ENCODE data around the gene NDRG4.

NDRG4 gene

DNA sequence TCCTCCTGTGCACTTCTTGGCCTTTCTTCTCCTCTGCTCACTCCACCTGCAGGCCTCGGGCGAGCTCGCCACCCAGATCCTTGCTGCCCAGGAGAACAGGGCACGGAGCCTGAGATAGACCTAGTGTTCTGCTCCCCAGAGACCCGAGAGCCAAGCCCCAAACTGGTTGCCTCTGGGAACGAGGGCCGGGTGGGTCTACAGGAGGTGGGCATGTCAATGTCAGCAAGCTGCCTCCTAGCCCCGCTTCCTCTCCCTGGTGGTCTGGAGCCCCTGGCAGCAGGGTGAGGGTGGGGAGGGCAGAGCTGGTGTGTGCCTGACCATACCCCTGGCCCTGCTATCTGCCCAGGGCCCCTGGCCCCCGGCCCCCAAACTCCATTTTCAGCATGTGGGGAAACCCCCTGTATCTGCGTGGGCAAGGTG lies 841 bp upstream of the NDRG4 start:
- H3K4me3 ChIP-seq (ENCODE audit: low read depth, low read length), result no peak overlapping the region
- CTCF ChIA-PET, result interaction anchor here (1.0 to 4.1 kb wide), 6 partner anchors 12 to 370 kb away, joined by 3 to 29 read pairs (median 7); partner anchors contain the start of gene CFAP20
- TF ChIP-seq, protein P1, sequence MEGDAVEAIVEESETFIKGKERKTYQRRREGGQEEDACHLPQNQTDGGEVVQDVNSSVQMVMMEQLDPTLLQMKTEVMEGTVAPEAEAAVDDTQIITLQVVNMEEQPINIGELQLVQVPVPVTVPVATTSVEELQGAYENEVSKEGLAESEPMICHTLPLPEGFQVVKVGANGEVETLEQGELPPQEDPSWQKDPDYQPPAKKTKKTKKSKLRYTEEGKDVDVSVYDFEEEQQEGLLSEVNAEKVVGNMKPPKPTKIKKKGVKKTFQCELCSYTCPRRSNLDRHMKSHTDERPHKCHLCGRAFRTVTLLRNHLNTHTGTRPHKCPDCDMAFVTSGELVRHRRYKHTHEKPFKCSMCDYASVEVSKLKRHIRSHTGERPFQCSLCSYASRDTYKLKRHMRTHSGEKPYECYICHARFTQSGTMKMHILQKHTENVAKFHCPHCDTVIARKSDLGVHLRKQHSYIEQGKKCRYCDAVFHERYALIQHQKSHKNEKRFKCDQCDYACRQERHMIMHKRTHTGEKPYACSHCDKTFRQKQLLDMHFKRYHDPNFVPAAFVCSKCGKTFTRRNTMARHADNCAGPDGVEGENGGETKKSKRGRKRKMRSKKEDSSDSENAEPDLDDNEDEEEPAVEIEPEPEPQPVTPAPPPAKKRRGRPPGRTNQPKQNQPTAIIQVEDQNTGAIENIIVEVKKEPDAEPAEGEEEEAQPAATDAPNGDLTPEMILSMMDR (IDR thresholded peaks at IDR 0.05; ENCODE audit: insufficient read depth, low read length, missing control alignments), result no peak
- DNase-seq (ENCODE audit: low read depth, low spot score), result no peak
- POLR2A ChIA-PET, result no interaction called here

DNA sequence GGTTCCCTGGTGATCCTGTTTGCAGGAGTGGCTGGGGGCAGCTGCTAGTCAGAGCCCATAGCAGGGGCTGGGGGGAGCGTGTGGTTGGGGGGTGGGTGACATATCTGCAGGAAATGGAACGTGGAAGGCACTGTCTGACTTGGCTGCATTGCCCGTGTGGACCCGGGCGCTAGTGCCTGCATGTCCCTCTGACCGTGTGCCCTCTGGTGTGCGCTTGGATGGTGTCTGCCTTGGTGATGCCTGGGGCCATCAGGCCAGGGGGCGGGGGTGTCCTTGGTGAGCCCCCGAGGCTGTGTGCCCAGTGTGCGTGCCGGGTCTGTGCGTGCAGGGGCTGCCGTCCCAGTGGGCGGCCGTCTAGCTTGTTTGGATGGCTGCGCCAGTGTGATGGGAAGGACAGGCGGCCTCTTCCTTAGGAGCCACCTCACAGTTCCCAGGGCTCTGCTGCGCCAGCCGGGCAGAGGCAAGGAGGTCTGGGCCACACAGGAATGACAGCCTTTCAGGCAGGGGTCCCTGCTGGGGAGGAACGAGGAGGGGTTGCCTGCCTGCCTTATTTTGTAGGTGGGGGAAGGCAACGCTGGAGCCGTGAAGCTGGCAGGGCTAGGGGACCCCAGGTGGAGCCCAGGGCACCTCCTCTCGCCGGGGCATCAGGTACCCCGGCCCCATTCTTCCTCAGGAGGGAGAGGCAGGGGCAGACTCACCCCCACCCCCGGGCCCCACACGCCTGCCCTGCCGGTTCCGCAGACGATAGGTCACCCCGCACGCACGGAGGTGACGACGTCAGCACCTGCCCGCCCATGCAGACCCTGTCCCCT lies 693 bp downstream of the NDRG4 start:
- H3K4me3 ChIP-seq (ENCODE audit: low read depth, low read length), result peak overlapping the region; percentile 70
- ChIA-PET POLR2A (interaction anchor here (0.9 kb wide), 1 partner anchor 187 kb away, joined by 3 read pairs; no protein-coding TSS in a partner anchor), CTCF (interaction anchor here (1.0 to 4.1 kb wide), 7 partner anchors 11 to 254 kb away, joined by 3 to 29 read pairs (median 8); no protein-coding TSS in a partner anchor)
- DNase-seq (ENCODE audit: low read depth, low spot score), result no peak
- TF ChIP-seq, protein P1 (IDR thresholded peaks at IDR 0.05; ENCODE audit: insufficient read depth, low read length, missing control alignments), result no peak

DNA sequence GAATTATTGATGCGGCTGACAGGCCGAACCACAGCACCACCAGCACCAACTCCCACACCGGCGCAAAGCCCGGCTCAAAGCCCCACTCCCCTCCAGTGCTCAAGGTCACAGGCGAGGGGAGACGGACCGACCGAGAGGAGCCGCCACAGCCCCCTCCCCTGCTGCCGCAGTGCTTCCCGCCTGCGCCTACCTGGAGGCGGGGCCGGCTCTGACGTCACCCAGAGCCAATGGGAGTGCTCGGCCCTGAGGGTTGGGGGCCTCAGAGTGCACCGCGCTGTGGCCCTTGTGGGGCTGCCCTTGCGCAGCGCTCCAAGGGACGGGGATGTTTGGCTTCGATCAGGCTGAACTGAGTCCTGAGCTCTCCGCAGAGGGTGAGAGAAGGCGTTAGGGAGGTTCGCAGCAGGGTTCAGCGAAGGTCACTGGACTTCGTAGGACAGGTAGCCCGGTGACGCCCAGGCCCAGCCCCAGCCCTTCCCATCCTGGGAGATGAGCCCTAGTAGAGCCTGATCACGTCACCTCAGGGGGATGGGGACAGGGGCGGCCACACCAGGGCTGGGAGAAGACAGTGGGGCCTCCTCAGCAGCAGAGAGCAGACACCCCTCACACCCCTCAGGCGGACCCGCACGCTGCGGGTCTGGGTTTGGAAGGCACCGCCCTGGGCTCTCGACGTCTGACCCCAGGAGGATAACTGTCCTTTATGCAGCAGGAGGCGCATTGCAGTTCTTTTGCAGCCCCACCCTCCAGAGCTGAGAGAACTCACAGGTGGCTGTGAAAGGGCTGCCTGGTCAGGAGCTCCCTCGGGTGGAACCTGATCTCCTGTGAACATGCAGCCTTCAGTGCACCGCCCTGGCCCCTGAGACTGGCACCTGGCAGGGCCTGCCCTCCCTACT lies 1.5 kb downstream of the NDRG4 start:
- TF ChIP-seq, protein P1 (IDR thresholded peaks at IDR 0.05; ENCODE audit: insufficient read depth, low read length, missing control alignments), result no peak
- CTCF ChIA-PET, result interaction anchor here (0.6 to 4.1 kb wide), 5 partner anchors 10 to 255 kb away, joined by 3 to 29 read pairs (median 8); no protein-coding TSS in a partner anchor

DNA sequence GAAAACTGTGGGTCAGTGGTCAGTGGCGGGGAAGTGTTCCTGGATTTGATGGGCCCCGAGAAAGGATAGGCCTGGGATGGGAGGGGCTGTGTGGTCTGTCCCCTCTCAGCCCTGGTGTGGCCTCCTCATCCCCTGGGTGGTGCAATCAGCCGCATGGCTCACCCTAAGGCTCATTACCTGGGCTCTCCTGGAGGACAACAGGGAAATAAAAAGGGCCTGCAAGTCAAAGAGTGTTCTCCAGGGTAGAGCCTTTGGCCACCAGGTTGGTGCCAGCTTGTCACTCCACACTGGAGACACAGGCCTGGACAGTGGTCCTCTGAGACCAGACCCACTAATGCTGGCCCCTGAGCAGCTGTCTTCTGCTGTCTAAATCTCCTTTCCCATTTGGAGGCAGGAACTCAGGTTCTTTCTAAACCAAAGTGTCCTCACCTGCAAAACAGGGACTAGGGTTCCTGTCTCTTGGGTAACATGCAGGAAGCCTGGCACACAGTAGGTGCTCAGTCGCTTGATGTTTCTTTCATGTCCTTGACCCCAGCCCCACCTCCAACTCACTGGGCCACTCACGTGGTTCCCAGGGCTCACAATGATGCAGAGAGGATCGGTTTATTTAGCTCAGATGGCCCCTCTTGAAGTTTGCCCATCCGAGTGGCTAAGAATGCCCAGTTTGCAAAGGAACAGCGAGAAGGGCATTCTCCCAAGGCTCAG lies 2.4 kb downstream of the NDRG4 start:
- ChIA-PET CTCF (interaction anchor here (0.6 to 4.1 kb wide), 3 partner anchors 9 to 254 kb away, joined by 3 to 29 read pairs (median 8); no protein-coding TSS in a partner anchor), POLR2A (no interaction called here)
- DNase-seq (ENCODE audit: low read depth, low spot score), result no peak
- no peak overlapping the region for H3K4me3 ChIP-seq (ENCODE audit: low read depth, low read length)
- TF ChIP-seq, protein P1 (IDR thresholded peaks at IDR 0.05; ENCODE audit: insufficient read depth, low read length, missing control alignments), result no peak

More for the DNA sequence above, 1.5 kb downstream of the NDRG4 start:
- POLR2A ChIA-PET, result no interaction called here
- no peak for DNase-seq (ENCODE audit: low read depth, low spot score)
- H3K4me3 ChIP-seq (ENCODE audit: low read depth, low read length), result peak overlapping the region; percentile 70

DNA sequence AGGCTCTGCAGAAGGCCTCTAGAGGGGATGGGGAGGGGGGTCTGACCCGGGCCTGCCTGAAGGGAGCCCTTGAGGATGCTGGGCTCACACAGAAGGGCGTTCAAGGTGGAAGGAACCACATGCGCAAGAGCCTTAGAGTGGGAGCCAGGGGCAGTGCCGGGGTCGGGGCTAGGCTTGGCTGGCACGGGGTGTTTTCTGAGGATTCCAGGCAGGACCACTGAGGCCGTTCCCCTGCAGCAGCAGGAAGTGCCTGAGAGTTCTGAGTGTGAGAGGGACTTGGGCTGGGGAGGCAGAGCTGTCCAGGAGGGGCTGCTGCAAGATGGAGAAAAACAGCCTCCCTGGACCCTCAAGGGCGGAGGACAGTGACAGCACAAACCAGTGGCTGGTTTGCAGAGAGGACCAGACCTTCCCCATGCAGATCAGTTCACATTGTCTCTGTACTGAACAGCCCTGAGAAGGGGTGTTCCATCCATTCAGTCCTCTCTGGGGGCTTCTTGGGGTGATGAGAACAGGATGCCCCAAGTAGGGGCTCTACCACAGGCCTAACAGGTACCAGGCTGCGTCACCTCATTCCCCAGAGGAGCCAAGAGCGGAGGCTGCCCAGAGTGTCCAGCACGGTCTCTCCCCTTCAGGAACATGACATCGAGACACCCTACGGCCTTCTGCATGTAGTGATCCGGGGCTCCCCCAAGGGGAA lies 3.4 kb downstream of the NDRG4 start:
- POLR2A ChIA-PET, result no interaction called here
- no peak overlapping the region for H3K4me3 ChIP-seq (ENCODE audit: low read depth, low read length)
- TF ChIP-seq, protein P1 (IDR thresholded peaks at IDR 0.05; ENCODE audit: insufficient read depth, low read length, missing control alignments), result no peak
- no peak for DNase-seq (ENCODE audit: low read depth, low spot score)
- CTCF ChIA-PET, result interaction anchor here (4.1 kb wide), 1 partner anchor 8 kb away, joined by 29 read pairs; no protein-coding TSS in a partner anchor
